Erythroblast (primary cell): Measurements from ENCODE around the gene DLX5.

Experiments used
- GATA1 ChIP-seq: IDR thresholded peaks from 2 replicates; pipeline ENCODE4 v1.6.1; 2011; ENCODE audit warnings: low read depth, mild to moderate bottlenecking, control low read depth, low read length, moderate library complexity
- POLR2A ChIP-seq: IDR thresholded peaks from 2 replicates; pipeline ENCODE4 v1.6.1; 2011; ENCODE audit warnings: mild to moderate bottlenecking, low read length

DNA sequence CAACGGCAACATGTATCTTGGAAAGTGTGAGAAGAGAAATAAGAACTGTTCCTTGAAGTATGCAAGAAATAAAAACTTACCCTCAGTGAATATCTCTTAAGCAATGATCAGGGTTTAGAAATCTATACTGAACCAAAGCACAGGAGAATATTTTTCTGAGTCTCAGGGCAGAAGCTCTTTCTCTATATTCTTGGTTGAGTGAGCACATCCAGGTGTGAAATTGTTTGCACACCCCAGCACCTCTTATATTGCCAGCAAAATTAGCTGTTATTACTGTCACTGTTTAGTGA lies 10.8 kb downstream of the DLX5 start:
- TF ChIP-seq POLR2A (no peak), GATA1 (no peak)
